Testis (tissue), 2 donors: Measurements from ENCODE around the gene MAGI1.

ENCODE experiments used
- POLR2A ChIP-seq: fragments of 450-650 bp; IDR thresholded peaks from one replicate; pipeline ENCODE4 v1.6.1; 2017; ENCODE audit warnings: antibody characterized with exemption, mild to moderate bottlenecking, moderate library complexity
- TF ChIP-seq, protein P1 (sequence below), 3 experiments: fragments of 450-650 bp in 2 of 3; fragments of 200-600 bp in 1 of 3; sonication (generic) in 1 of 3; IDR thresholded peaks; one replicate each; pipeline ENCODE4 v1.5.1; 2016 to 2019; ENCODE audit warnings: antibody characterized with exemption in 3 of 3, mild to moderate bottlenecking in 2 of 3, moderate library complexity in 1 of 3

- TF ChIP-seq, protein P1, sequence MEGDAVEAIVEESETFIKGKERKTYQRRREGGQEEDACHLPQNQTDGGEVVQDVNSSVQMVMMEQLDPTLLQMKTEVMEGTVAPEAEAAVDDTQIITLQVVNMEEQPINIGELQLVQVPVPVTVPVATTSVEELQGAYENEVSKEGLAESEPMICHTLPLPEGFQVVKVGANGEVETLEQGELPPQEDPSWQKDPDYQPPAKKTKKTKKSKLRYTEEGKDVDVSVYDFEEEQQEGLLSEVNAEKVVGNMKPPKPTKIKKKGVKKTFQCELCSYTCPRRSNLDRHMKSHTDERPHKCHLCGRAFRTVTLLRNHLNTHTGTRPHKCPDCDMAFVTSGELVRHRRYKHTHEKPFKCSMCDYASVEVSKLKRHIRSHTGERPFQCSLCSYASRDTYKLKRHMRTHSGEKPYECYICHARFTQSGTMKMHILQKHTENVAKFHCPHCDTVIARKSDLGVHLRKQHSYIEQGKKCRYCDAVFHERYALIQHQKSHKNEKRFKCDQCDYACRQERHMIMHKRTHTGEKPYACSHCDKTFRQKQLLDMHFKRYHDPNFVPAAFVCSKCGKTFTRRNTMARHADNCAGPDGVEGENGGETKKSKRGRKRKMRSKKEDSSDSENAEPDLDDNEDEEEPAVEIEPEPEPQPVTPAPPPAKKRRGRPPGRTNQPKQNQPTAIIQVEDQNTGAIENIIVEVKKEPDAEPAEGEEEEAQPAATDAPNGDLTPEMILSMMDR (IDR thresholded peaks at IDR 0.05), result no peak
- TF ChIP-seq POLR2A, result no peak
Observed at GRCh38 chr3:65939801-65940246, 98.9 kb downstream of the MAGI1 start.
